ENCODE data around the gene NR1H4.

Gene NR1H4

DNA sequence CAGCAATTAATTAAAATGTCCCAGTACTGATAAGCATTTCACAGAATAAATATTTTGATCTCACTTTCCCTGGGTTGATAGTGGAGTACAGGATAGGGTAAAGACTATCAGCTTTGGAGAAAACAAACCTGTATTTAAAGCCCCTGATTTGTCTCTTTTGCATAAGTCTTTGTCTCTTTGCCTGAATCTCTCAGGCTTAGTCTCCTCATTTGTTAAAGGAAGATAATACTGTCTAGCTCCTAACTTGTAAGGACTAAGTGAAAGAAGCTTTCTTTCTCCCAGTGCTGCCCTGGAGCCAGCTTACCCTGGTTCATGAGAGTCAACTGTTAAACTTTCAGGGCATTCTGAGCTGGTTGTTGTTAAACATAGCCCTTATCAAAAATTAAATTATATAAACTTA lies 5.5 kb upstream of the NR1H4 start:
- no peaks in the 10 kb centered on the region for H3K9me3 ChIP-seq (ENCODE audit: control insufficient read depth, insufficient read depth, low read length)
- H3K27me3 ChIP-seq (ENCODE audit: control insufficient read depth, insufficient read depth, low read length): no peaks in the 10 kb centered on the region
- H3K4me3 ChIP-seq (ENCODE audit: low read length): no peak overlapping the region
- H3K27ac ChIP-seq (ENCODE audit: low read length): no peak overlapping the region
- DNase-seq (ENCODE audit: low read depth, low spot score): no peak
- H3K36me3 ChIP-seq (ENCODE audit: control insufficient read depth, insufficient read depth, low read length): no peaks in the 10 kb centered on the region
- no peaks in the 10 kb centered on the region for H3K4me1 ChIP-seq (ENCODE audit: control insufficient read depth, insufficient read depth, low read length)

DNA sequence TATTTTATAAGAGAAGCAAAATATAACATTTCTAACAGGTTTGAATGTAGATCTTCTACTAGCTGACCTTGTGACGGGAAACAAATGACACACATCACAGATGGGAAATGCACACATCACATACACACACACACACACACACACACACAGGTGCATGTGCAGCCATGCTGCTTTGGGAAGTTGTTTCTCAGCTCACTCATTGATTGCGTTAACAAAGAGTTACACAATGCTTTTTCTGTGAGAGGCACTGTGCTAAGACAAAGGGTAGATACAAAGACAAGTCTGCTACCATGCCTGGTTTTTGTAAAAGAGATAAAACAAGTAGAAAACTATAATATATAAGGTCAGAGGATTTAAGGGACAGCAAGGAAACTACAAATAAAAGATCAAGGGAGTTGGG lies 1.3 kb upstream of the NR1H4 start:
- Histone ChIP-seq H3K9me3 (ENCODE audit: control insufficient read depth, insufficient read depth, low read length) (no peaks in the 10 kb centered on the region), H3K36me3 (ENCODE audit: control insufficient read depth, insufficient read depth, low read length) (no peaks in the 10 kb centered on the region), H3K27me3 (ENCODE audit: control insufficient read depth, insufficient read depth, low read length) (no peaks in the 10 kb centered on the region), H3K4me1 (ENCODE audit: control insufficient read depth, insufficient read depth, low read length) (no peaks in the 10 kb centered on the region), H3K27ac (ENCODE audit: low read length) (no peak overlapping the region), H3K4me3 (ENCODE audit: low read length) (no peak overlapping the region)
- DNase-seq (ENCODE audit: low read depth, low spot score): no peak
- WGBS (ENCODE audit: insufficient coverage, insufficient read length): no CpG with 5 or more reads among the region's 2 CpGs

DNA sequence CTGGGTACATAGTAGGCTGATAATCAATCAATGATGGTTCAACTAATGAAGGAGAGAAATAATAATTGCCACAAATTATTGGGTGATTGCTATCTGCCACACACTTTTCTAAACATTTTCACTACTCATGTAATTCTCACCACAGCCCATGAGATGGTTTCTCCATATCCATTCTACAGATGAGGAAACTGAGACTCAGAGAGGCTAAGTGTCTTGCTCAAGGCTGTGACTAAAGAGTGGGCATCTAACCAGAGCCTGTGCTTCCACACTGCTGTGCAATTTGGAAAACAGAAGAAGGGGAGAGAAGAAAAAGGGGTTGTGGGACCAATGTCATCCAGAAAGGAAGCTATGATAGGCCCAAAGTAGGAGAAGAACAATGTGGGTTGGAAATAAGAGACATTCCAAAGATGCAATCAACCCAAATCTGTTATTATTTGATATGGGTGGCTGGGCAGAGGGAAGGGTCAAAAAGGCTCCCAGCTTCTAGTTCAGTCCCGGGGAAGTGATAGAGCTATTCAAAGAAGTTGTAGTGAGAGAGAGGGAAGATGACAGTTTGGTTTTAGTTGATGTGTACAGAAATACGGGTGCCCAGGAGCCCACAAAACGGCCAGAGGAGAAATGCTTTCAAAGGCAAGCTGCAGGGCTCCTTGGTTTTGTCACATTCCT lies 483 bp upstream of the NR1H4 start:
- Histone ChIP-seq H3K36me3 (ENCODE audit: control insufficient read depth, insufficient read depth, low read length) (no peaks in the 10 kb centered on the region), H3K27ac (ENCODE audit: low read length) (no peak overlapping the region), H3K27me3 (ENCODE audit: control insufficient read depth, insufficient read depth, low read length) (no peaks in the 10 kb centered on the region), H3K9me3 (ENCODE audit: control insufficient read depth, insufficient read depth, low read length) (no peaks in the 10 kb centered on the region), H3K4me1 (ENCODE audit: control insufficient read depth, insufficient read depth, low read length) (no peaks in the 10 kb centered on the region), H3K4me3 (ENCODE audit: low read length) (no peak overlapping the region)
- WGBS (ENCODE audit: insufficient coverage, insufficient read length): no CpG with 5 or more reads among the region's 3 CpGs
- no peak for DNase-seq (ENCODE audit: low read depth, low spot score)

DNA sequence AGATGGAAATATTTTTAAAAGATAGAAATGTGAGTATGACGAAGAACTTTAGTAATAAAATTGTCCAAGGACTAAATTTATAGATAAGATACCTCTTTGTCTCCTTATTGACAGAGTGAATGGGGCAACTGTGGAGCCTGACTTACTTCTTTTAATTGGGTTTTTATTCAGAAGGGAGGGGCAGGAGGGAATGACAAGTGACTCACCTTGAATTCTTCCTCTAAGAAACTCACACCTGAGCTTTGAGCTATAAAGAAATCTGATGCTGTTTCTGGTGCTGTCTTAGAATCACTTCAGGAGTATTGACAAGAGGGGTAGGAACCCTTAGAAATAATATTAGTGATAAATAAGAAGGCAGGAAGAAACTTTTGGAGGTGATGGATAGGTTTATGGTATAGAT lies 951 bp downstream of the NR1H4 start:
- Histone ChIP-seq H3K4me3 (ENCODE audit: low read length) (no peak overlapping the region), H3K4me1 (ENCODE audit: control insufficient read depth, insufficient read depth, low read length) (no peaks in the 10 kb centered on the region), H3K27me3 (ENCODE audit: control insufficient read depth, insufficient read depth, low read length) (no peaks in the 10 kb centered on the region), H3K9me3 (ENCODE audit: control insufficient read depth, insufficient read depth, low read length) (no peaks in the 10 kb centered on the region), H3K27ac (ENCODE audit: low read length) (no peak overlapping the region), H3K36me3 (ENCODE audit: control insufficient read depth, insufficient read depth, low read length) (no peaks in the 10 kb centered on the region)
- WGBS (ENCODE audit: insufficient coverage, insufficient read length): 100% methylated on average over 1 of the region's 1 CpG
- DNase-seq (ENCODE audit: low read depth, low spot score): no peak

DNA sequence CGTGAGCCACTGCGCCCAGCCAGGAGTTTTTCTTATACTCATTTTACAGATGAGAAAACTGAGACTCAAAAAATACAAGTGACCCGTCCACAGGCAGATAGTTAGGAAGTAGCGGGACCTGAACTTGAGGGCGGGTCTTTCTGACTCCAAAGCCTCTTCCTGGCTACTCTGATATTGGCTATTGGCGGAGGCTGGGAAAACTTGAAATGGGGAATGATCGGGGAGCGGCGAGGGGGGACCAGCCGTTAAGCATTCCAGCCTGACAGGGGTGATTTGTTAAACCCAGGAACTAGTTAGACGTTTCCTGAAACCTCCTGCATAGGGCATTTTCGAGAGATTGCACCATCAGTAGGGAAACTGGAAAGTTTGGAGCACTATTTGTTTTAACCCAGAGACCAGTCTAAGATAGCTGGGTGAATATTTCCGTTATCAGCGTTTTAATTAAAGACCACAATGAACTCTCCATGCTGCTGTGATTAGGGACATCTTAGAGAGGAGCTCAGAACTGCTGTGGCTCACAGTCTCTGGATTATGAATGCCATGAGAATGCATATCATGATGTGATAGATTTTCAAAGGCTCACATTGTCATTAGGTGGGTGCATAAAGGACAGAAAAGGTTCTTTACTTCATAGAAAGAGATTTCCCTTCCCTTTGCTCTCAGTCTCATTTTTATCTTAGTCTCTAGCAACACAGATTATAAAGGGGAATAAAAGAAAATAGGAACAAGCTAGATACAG lies 2.5 kb downstream of the NR1H4 start:
- WGBS (ENCODE audit: insufficient coverage, insufficient read length): no CpG with 5 or more reads among the region's 14 CpGs
- Histone ChIP-seq H3K9me3 (ENCODE audit: control insufficient read depth, insufficient read depth, low read length) (no peaks in the 10 kb centered on the region; the same call in 1 of the 2 replicates), H3K4me3 (ENCODE audit: low read length) (no peak overlapping the region), H3K27me3 (ENCODE audit: control insufficient read depth, insufficient read depth, low read length) (no peaks in the 10 kb centered on the region), H3K4me1 (ENCODE audit: control insufficient read depth, insufficient read depth, low read length) (no peaks in the 10 kb centered on the region), H3K36me3 (ENCODE audit: control insufficient read depth, insufficient read depth, low read length) (no peaks in the 10 kb centered on the region), H3K27ac (ENCODE audit: low read length) (no peak overlapping the region)
- no peak for DNase-seq (ENCODE audit: low read depth, low spot score)

DNA sequence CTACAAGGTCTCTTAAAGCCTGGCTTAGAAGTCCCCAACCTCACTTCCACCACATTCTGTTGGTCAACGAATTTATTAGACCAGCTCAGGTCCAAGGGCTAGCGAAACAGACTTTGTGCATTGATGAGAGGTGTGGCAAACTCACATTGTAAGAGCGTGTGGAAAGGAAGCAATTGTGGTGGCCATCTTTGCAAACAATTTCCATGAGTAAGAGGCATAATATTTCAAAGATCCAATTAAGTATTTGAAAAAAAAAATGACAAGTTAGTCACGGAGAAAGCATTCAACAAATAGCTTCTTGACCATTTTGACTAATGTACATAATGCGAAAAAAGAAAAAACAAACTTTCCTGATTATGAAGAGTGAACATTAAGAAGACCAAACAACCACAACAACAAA lies 7.4 kb downstream of the NR1H4 start:
- H3K4me3 ChIP-seq (ENCODE audit: low read length): no peak overlapping the region
- H3K27me3 ChIP-seq (ENCODE audit: control insufficient read depth, insufficient read depth, low read length): no peaks in the 10 kb centered on the region
- no peak overlapping the region for H3K27ac ChIP-seq (ENCODE audit: low read length)
- WGBS (ENCODE audit: insufficient coverage, insufficient read length): no CpG with 5 or more reads among the region's 5 CpGs
- H3K4me1 ChIP-seq (ENCODE audit: control insufficient read depth, insufficient read depth, low read length): no peaks in the 10 kb centered on the region
- DNase-seq (ENCODE audit: low read depth, low spot score): no peak
- no peaks in the 10 kb centered on the region; the same call in 1 of the 2 replicates for H3K9me3 ChIP-seq (ENCODE audit: control insufficient read depth, insufficient read depth, low read length)
- H3K36me3 ChIP-seq (ENCODE audit: control insufficient read depth, insufficient read depth, low read length): no peaks in the 10 kb centered on the region

DNA sequence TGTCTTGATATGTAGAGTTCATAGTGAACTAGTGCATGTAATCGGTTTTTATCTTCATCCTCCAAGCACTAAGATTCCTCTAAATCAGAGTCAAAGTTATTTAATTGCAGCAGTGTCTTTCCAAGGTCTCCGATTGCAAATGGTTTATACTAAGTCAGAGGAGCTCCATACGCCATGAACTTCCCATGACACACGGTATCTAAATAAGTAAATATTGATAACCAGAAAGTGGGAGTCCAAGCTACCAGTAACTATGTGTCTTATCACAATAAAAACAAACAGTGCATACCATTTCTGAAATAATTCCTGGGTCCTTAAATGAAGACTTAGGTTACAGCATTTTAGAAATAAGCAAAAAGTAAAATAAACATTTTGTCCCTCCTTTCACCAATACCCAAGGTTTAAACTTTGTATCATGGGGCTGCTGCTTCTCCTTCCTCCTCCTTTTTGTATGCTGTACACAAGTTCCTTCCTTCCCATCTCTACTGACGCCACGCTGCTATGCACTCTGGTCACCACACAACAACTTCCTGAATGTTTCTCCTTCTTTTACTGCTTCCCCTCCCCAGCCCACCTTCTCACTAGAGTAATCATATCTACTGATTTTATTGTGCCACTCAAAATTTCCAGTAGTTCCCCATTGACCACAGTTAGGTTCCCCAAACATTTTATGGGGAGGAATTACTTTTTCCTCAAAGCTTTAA lies 10.7 kb downstream of the NR1H4 start:
- Histone ChIP-seq H3K27me3 (ENCODE audit: control insufficient read depth, insufficient read depth, low read length) (no peaks in the 10 kb centered on the region), H3K4me1 (ENCODE audit: control insufficient read depth, insufficient read depth, low read length) (no peaks in the 10 kb centered on the region), H3K36me3 (ENCODE audit: control insufficient read depth, insufficient read depth, low read length) (no peaks in the 10 kb centered on the region), H3K9me3 (ENCODE audit: control insufficient read depth, insufficient read depth, low read length) (no peaks in the 10 kb centered on the region; the same call in 1 of the 2 replicates), H3K4me3 (ENCODE audit: low read length) (no peak overlapping the region), H3K27ac (ENCODE audit: low read length) (no peak overlapping the region)
- no CpG with 5 or more reads among the region's 6 CpGs for WGBS (ENCODE audit: insufficient coverage, insufficient read length)
- no peak for DNase-seq (ENCODE audit: low read depth, low spot score)

DNA sequence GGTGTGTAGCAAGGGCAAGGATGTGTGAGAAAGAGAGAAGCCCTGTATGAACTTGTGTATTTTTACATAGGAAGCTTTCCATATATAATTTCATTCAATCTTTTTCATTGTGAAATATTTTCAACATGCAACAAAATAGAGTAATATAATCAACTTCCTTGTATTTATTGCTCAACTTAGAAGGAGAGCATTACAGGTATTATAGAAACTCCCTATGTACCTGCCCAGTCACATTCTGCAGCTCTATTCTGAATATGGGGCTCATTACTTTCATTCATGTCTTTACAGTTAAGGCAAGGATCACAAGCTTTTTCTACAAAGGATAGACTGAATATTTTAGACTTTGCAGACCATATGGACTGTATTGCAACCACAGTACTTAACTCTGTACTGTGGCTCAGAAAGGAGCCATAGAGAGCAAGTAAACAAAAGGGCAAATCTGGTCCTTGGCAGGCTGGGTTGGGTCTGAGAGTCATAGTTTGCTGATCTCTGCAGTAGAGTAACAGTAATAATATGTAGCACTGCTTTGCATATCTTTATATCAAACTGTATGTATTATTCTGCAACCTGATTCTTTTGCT lies 11.3 kb downstream of the NR1H4 start:
- Histone ChIP-seq H3K9me3 (ENCODE audit: control insufficient read depth, insufficient read depth, low read length) (no peaks in the 10 kb centered on the region; the same call in 1 of the 2 replicates), H3K36me3 (ENCODE audit: control insufficient read depth, insufficient read depth, low read length) (no peaks in the 10 kb centered on the region), H3K27ac (ENCODE audit: low read length) (no peak overlapping the region), H3K27me3 (ENCODE audit: control insufficient read depth, insufficient read depth, low read length) (no peaks in the 10 kb centered on the region), H3K4me1 (ENCODE audit: control insufficient read depth, insufficient read depth, low read length) (no peaks in the 10 kb centered on the region), H3K4me3 (ENCODE audit: low read length) (no peak overlapping the region)
- DNase-seq (ENCODE audit: low read depth, low spot score): no peak

DNA sequence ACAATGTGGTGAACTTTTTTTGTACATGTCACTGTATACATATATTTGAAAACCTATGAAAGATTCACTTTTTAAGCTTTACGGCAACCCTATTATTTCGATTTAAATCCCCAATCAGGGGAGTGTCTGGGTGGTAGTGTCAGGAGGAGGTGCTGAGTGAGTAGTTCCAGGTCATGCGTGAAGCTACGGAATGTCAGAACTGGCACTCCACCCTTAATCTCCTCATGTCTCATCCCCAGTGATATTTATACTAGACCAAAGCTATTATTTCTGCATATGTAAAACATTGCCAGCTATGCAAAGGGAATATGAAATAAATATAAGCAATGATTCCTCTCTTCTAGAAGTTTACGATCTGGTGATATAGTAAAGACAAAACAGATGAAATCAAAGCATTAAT lies 12.3 kb downstream of the NR1H4 start:
- Histone ChIP-seq H3K4me3 (ENCODE audit: low read length) (no peak overlapping the region), H3K27ac (ENCODE audit: low read length) (no peak overlapping the region), H3K27me3 (ENCODE audit: control insufficient read depth, insufficient read depth, low read length) (no peaks in the 10 kb centered on the region), H3K36me3 (ENCODE audit: control insufficient read depth, insufficient read depth, low read length) (no peaks in the 10 kb centered on the region), H3K4me1 (ENCODE audit: control insufficient read depth, insufficient read depth, low read length) (no peaks in the 10 kb centered on the region), H3K9me3 (ENCODE audit: control insufficient read depth, insufficient read depth, low read length) (no peaks in the 10 kb centered on the region)
- no peak for DNase-seq (ENCODE audit: low read depth, low spot score)
- WGBS (ENCODE audit: insufficient coverage, insufficient read length): no CpG with 5 or more reads among the region's 5 CpGs

DNA sequence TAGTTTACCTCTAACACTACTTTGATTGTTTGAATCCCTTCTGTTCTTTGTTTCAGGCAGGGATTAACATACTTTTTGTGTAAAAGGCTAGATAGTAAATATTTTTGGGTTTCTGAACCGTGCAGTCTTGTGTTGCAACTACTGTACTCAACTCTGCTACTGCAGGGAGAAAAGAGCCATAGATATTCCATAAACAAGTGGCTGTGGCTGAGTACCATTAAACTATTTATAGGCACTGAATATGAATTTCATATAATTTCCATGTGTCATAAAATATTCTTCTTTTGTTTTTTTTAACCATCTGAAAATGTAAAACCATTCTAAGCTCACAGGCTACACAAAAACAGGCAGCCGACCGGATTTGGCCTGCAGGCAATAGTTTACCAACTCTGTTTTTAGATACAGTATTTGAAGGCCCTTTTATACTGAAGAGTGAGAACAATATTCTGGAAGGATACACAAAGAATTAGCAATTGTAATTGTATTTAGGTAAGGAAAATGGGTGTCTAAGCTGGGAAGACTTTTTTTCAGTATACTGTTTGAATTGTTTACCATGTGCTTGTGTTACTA lies 15.7 kb downstream of the NR1H4 start:
- H3K9me3 ChIP-seq (ENCODE audit: control insufficient read depth, insufficient read depth, low read length): no peaks in the 10 kb centered on the region
- WGBS (ENCODE audit: insufficient coverage, insufficient read length): no CpG with 5 or more reads among the region's 3 CpGs
- no peaks in the 10 kb centered on the region for H3K27me3 ChIP-seq (ENCODE audit: control insufficient read depth, insufficient read depth, low read length)
- no peak for DNase-seq (ENCODE audit: low read depth, low spot score)
- H3K27ac ChIP-seq (ENCODE audit: low read length): no peak overlapping the region
- H3K36me3 ChIP-seq (ENCODE audit: control insufficient read depth, insufficient read depth, low read length): no peaks in the 10 kb centered on the region
- no peak overlapping the region for H3K4me3 ChIP-seq (ENCODE audit: low read length)
- no peaks in the 10 kb centered on the region for H3K4me1 ChIP-seq (ENCODE audit: control insufficient read depth, insufficient read depth, low read length)

All from iPS DF 6.9 (cell line).